Kidney epithelial cell (primary cell): ENCODE measurements around the gene CRLF2. TPM values are rescaled to one million over a fixed set of nuclear protein-coding genes. Genes with fewer than 3 reads are reported as not detected.
"Not testable (repeated sequence)": the region's sequence is repeated elsewhere in the genome, so short reads cannot be mapped to it uniquely, and the experiment has no call there.

Experiments used
- DNase-seq: peaks from one replicate; pipeline ENCODE4 v3.0.0-alpha.2; 2010; ENCODE audit warnings: low read depth
- H3K27me3 ChIP-seq: 2 replicates; pipeline ENCODE4 v1.6.0; 2011; ENCODE audit warnings: low read length; ENCODE audit not compliant: control insufficient read depth, insufficient read depth
- H3K36me3 ChIP-seq: 2 replicates; pipeline ENCODE4 v1.5.1; 2011; ENCODE audit warnings: low read length; ENCODE audit not compliant: control insufficient read depth, insufficient read depth
- H3K4me3 ChIP-seq: 2 replicates; pipeline ENCODE4 v1.5.1; 2011; ENCODE audit warnings: low read depth, mild to moderate bottlenecking, control low read depth, low read length
- CTCF ChIP-seq: IDR thresholded peaks from 2 replicates; pipeline ENCODE4 v1.5.1; 2011; ENCODE audit warnings: mild to moderate bottlenecking, moderate library complexity, low read length, control low read depth, inconsistent platforms; ENCODE audit not compliant: insufficient read depth, poor library complexity, severe bottlenecking
- total RNA-seq: library from RNA; depleted of rRNA; stranded (reverse); fragments of >200 nt; gene quantifications from 2 replicates; pipeline ENCODE4 v1.2.3, GENCODE V29; 2015

The CRLF2 gene, protein sequence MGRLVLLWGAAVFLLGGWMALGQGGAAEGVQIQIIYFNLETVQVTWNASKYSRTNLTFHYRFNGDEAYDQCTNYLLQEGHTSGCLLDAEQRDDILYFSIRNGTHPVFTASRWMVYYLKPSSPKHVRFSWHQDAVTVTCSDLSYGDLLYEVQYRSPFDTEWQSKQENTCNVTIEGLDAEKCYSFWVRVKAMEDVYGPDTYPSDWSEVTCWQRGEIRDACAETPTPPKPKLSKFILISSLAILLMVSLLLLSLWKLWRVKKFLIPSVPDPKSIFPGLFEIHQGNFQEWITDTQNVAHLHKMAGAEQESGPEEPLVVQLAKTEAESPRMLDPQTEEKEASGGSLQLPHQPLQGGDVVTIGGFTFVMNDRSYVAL
- total RNA-seq: not detected in 2 replicates

- Histone ChIP-seq H3K27me3 (no peaks in the 10 kb centered on the region), H3K4me3 (no peak within 1 kb of the TSS), H3K36me3 (no peaks in the 10 kb centered on the region)
- DNase-seq: no peak
- TF ChIP-seq CTCF: no peak
These were observed at the start of gene CRLF2 for GRCh38 chrX:1212532-1212931. Gene CRLF2, minus strand, starts transcription at chrX:1212649. Its CDS starts 15 bp downstream, at chrX:1212634.

- DNase-seq, H3K4me3 ChIP-seq, H3K27me3 ChIP-seq, H3K36me3 ChIP-seq: not testable (repeated sequence)
These were observed 49.3 kb upstream of the CRLF2 start for GRCh38 chrX:1261771-1262170.

- TF ChIP-seq CTCF: no peak
- H3K36me3 ChIP-seq: no peaks in the 10 kb centered on the region
- DNase-seq: no peak
- no peak overlapping the region for H3K4me3 ChIP-seq
- no peaks in the 10 kb centered on the region for H3K27me3 ChIP-seq
These were observed 48.8 kb upstream of the CRLF2 start for GRCh38 chrX:1261285-1261684.

GRCh38 chrX:1252861-1253260 lies 40.4 kb upstream of the CRLF2 start:
- no peak for DNase-seq
- Histone ChIP-seq H3K27me3 (no peaks in the 10 kb centered on the region), H3K4me3 (no peak overlapping the region), H3K36me3 (no peaks in the 10 kb centered on the region)
- no peak for TF ChIP-seq CTCF

- Histone ChIP-seq H3K36me3 (no peaks in the 10 kb centered on the region), H3K27me3 (no peaks in the 10 kb centered on the region), H3K4me3 (no peak overlapping the region)
- no peak for TF ChIP-seq CTCF
- DNase-seq: no peak
These were observed 36.8 kb upstream of the CRLF2 start for GRCh38 chrX:1249101-1249887.

DNA sequence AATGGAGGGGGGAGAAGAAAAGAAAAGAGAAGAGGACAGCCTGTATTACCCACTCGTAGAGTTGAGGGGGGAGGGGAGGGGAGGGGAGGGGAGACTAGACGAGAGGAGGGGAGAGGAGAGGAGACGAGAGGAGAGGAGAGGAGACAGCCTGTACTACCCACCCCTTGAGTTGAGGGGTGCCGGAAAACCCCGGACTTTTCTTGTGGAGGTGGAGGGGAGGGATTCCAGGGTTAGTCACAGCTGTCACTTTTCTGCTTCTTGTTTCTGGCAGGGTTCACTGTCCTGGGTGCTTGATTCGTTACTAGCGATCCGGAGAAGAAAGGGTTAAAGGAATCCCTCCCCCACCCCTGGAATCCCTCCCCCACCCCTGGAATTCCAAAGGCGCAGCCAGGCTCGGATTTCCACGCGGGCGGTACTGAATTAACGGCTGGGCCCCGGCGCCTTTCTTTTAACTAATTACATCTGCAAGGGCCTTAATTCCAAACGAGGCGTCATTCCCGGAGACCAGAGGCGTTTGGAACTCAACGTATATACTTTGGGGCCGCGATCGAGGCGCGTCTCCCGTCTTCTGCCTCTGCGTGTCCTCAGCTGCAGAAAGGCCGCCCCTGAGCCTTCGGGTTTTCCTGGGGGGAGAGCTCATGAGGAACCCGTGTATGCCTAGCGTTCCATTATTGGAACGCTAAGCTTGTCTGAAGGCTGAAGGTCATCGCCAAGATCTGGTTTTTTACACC lies 36.0 kb upstream of the CRLF2 start:
- no peak overlapping the region for H3K4me3 ChIP-seq
- H3K36me3 ChIP-seq: no peaks in the 10 kb centered on the region
- TF ChIP-seq CTCF: no peak
- no peak for DNase-seq
- no peaks in the 10 kb centered on the region for H3K27me3 ChIP-seq
